Dedifferentiated amniotic fluid mesenchymal stem cell (primary cell): ENCODE measurements around the gene SHMT2.

Source experiments
- DNase-seq: peaks from one replicate; pipeline ENCODE4 v3.0.0-alpha.2; 2016; ENCODE audit errors: extremely low spot score

Gene SHMT2

DNA sequence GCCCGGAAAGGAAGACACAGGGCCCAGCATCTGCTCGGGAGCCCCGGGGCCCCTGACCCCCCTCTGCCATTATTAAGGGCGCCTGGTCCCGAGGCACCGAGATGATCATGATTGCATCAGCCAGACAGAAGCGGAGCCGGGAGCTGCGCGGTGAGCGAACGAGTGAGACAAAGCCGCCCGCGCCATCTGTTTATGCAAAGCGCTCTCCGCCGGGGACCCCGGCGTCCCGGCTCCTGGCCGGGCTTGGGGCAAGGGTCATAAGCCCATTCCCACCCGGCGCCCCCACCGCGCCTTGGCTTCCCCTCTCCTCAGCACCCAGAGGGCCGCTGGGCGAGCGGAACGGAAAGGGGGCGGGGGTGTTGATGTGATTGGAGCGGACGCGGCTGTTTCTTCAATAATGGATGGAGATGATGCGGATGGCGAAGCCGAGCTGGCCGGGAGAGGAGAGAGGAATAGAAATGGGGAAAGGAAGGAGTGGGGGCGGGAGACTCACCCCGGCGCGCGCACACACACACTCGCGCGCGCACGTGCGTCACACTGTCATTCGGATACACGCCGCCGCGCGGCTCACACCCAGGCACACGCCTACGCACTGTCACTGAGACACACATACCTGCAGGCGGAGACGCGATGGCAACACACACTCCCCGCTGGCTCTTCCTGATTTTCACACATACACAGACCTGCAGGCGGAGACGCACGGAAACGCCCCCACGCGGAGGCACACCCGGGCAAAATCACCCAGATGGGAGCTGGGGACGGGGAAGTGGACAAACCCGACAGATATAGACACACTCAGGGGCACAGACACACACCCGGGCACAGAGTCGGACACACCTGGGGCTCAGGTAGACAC, 10.8 kb downstream of the SHMT2 start:
- DNase-seq, result peak; percentile 58

DNA sequence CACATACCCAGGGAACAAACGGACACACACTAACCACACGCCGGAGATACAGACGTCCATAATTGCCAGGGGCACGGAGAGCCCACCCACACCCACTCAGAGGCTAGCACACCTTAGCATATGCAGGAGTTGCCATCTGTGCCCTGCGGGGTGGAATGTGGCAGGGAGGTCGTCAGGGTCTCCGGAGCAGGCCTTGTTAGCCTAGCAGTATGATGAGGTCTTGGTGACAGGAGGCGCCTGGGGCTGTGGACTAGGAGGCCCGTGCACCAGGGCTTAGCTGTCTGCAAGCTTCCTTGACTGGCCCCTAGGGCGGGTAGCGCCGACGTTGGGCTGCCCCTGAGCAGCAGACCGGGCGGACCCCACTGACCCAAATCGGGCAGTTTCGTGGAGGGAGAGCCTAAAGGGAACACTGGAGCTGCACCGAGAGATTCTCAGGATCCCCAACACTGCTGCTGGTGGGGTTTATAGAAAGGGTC, 11.5 kb downstream of the SHMT2 start:
- DNase-seq, result no peak

- no peak for DNase-seq
Observed at GRCh38 chr12:57241402-57242310, 12.1 kb downstream of the SHMT2 start.

DNA sequence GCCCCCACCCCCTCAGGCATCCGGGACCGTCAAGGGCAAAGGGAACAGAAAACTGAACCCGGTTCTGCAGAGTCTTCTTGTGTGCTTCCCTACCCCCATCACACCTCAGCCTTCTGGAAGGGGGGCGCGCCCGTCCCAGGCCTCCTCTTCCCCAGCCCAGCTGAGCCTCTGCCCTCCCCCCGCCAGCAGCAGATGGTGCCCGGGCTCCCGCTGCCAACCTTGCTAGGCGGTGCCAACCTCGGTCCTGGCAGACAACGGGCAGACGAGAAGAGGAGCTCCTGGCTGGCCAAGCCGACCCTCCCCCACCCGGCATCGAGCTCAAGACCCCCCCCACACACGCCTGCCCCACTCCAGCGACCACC, 12.8 kb downstream of the SHMT2 start:
- no peak for DNase-seq

DNA sequence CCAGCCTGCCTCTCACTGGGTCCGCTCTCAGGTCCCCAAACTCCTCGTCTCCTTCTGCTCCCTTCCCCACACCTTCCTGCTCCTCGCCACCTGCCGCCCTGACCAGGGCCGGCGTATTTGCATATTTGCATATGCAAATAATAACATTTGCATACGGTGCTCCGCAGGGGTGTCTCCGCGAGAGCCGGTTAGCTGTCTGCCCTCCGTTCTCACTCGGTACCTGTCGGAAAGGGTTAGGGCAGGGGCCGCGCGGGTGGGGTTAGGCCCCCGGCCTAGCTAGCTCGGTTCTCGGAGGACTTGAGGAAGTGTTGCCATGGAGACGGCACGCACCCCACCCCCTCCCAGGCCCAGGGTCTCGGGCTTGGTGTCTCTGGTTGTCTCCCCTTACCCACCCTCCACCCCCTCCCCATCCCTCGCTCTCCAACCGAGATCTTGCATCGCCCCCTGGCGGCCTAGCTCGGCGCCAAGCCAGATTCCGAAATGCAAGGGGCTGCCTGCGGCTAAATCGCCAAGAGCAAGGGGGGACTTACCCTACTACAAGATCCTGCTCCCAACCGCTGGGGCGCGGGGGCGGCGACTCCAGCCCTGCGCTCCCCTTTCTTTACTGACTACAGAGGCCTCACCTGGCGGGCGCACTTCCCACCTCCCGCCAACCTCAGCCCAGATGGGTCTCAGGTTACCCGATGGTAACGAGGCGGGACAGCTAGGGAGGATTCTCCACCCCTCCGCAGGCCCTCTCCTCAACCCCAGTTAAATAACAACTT, 13.4 kb downstream of the SHMT2 start:
- DNase-seq, result no peak

- peak; percentile 60 for DNase-seq
Observed at GRCh38 chr12:57243521-57244311, 14.2 kb downstream of the SHMT2 start.

GRCh38 chr12:57244312-57244696, 14.8 kb downstream of the SHMT2 start:
- no peak for DNase-seq

DNA sequence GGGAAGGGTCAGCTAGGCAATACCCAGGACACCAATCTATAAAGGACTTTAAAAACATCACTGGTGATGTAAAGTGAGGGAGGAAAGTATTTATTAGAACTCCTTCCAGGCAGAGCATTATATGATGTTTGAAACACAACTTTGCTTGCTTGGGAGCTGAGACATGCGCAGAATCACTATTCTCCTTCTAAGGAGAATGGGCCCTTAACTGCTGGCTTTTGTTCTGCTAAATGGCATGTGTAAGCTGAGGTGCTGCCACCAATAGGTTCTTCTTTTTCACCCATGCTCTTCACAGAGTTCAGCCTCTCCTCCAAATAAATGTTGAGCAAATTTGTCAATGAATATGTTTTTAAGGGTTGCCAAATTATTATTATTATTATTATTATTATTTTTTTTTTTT, 17.5 kb downstream of the SHMT2 start:
- DNase-seq, result no peak

DNA sequence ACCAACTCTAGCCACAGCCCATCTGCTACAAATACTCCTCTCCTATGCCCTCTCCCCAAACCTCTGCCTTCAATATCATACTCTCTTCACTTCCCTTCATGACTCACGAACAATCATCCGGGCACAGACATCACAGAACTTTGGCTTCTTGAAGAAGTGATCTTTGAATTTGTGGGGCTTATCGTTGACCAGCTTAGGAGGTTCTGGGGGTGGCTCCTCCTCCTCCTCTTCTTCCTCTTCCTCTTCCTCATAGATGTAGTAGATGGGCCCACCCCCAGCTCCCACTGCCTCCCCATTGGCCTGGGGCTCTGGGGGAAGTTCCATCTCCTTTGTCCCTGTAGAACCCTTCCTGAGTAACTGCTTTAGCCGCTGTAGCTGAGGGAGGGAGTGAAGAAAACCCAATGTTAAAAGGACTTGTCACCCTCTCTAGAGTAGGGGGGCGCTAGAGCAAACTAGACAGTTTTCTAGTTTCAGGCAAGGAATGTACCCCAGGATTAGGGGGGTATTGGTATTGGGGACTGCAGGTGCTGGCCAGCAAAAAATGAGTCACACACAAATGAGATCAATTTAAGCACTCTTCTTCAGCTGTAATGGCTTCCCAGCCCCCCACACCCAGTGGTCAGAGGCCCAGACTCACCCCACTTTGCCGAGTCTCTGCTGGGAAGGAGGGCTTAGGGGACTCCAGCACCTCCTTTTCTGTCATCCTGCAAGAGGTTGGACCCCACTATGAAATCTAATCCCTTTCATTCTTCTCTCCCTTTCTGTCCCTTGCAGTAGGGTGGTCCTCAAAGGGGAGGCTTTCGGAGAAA, 19.6 kb downstream of the SHMT2 start:
- DNase-seq, result no peak

DNA sequence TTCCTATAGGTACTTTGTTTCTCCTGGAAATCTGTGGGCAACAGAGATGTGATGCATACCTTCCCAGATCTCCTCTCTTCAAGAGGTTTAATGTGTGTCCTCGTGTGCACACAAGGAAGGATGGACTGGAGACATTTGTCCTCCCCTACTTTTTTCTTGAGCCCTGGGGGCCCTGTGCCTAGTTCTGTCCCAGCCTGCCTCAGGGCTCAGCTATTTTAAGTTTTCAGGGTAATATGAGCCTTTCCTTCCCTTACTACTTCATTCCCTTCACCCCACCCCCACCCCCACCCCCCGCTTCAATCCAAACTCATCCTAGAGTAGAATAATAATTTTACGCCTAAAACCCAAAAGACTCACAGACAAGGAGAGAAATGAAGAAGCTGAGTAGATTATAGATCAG, 21.0 kb downstream of the SHMT2 start:
- no peak for DNase-seq

GRCh38 chr12:57250956-57251355, 21.4 kb downstream of the SHMT2 start, which contains the start of gene STAC3:
TSS of gene STAC3 (minus strand) at chr12:57251187. CDS start at chr12:57249636, 1,551 bp downstream.
- no peak for DNase-seq

GRCh38 chr12:57254506-57255280, 25.2 kb downstream of the SHMT2 start:
- DNase-seq, result no peak

GRCh38 chr12:57255916-57256315, 26.4 kb downstream of the SHMT2 start:
- no peak for DNase-seq

DNA sequence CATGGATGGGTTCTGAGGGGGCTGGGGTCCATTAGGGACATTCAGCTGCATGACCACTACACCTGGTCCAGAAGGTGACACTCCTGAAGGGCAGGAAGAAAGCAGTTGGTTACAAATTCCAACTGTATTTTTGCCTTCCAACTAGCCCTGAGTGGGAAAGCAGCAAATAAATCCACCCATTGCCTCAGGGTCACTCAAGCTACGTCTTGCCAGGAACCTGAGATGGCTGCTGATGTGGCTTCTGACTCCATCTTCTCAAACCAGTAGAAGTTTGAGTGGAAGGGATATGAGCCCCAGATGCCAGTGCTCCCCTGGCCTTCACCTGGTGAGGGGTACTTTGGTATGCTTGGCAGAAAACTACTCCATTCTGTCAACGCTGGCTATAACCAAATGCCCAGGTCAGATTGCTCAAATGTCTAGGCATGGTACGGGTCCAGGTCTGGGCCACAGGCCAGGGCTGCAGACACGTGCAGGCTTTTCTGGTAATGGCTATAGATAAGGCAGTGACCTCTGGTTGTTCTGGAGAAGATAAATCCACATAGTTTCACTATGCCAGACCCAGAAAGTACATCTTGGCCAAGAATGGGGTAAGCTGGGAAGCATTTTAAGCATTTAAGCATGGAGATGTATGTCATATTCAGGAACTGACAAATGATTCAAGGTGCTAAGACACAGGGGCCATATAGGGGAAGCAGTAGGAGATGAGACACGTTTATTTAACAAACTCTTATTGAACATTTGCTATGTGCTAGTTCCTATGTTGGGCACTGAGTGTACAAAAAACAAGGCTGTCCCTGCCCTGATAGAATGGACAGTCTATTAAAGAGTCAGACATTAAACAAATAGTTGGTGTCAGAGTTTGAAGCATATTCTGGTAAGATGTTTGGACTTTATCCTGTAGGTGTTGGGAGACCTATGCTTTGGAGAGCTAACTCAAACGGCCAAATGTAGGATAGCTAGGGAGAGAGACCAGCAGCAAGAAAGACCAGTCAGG, 29.8 kb downstream of the SHMT2 start:
- DNase-seq, result no peak

DNA sequence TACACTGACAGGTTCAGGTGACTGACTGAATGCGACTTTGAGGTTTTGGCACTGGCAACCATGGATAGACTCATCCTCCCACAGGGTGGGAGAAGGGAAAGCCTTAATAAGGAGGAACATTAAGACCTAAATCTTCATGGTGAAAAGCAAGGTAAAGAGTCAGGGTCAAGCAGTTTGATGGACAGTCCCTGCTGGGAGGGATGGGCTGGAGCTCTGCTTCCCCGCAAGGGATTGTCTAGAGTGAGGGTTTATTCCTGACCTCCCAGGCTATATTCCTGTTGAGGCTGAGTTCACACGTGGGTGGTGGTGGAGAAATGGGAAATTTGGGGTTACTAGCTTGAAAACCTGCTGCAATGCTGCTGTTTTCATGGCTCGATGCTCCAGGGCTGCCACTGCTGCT, 30.9 kb downstream of the SHMT2 start:
- no peak for DNase-seq

GRCh38 chr12:57261428-57261865, 31.9 kb downstream of the SHMT2 start:
- DNase-seq, result no peak

- no peak for DNase-seq
Observed at GRCh38 chr12:57262126-57262822, 32.8 kb downstream of the SHMT2 start.
